Measurements from ENCODE around the gene OR13J1.

The OR13J1 gene

DNA sequence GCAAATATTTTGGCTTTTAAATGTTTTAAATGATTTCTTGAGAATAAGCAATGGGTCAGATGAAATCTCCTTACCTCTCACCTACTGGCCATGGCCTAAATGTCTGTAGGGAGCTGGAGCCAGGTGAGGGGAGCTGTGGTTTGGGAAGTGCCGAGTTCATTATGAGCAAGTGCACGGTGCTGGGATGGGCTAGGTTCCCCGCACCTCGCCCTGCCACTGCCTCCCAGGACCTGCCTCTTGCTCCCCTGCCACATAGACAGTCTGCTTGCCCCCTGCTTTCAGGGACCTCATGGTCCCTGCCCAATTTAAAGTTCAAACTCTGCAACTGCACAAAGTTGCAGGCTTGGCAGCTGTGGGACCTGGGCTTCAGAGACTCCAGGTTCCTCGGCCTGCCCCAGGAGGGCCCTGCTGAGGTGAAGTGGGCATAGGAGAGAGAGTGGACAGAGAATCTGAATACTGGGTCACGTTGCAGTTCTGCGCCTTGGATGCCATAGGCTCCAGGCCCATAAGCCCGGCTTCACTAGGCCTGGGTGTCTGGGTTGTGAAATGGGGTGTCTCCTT, 5.4 kb downstream of the OR13J1 start:
- H3K27ac ChIP-seq (ENCODE audit: low read depth, low read length) = no peak overlapping the region
- no peak for TF ChIP-seq EZH2phosphoT487 (conservative IDR thresholded peaks at IDR 0.05; ENCODE audit: low read length)
- TF ChIP-seq, protein P1, sequence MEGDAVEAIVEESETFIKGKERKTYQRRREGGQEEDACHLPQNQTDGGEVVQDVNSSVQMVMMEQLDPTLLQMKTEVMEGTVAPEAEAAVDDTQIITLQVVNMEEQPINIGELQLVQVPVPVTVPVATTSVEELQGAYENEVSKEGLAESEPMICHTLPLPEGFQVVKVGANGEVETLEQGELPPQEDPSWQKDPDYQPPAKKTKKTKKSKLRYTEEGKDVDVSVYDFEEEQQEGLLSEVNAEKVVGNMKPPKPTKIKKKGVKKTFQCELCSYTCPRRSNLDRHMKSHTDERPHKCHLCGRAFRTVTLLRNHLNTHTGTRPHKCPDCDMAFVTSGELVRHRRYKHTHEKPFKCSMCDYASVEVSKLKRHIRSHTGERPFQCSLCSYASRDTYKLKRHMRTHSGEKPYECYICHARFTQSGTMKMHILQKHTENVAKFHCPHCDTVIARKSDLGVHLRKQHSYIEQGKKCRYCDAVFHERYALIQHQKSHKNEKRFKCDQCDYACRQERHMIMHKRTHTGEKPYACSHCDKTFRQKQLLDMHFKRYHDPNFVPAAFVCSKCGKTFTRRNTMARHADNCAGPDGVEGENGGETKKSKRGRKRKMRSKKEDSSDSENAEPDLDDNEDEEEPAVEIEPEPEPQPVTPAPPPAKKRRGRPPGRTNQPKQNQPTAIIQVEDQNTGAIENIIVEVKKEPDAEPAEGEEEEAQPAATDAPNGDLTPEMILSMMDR (IDR thresholded peaks at IDR 0.05; ENCODE audit: insufficient read depth, low read length, poor library complexity, severe bottlenecking) = no peak
- H3K27me3 ChIP-seq (ENCODE audit: low read length) = no peaks in the 10 kb centered on the region
- no peaks in the 10 kb centered on the region for H3K9me2 ChIP-seq (replicated peaks; ENCODE audit: insufficient read depth, low read length)
- no peaks in the 10 kb centered on the region for H3K9me3 ChIP-seq (ENCODE audit: insufficient read depth, low read length)
- H3K36me3 ChIP-seq (ENCODE audit: low read length) = no peaks in the 10 kb centered on the region
- H3K4me2 ChIP-seq (ENCODE audit: low read depth, low read length, poor library complexity, severe bottlenecking) = no peak overlapping the region
- no peaks in the 10 kb centered on the region for H3F3A ChIP-seq (ENCODE audit: insufficient read depth)
- no peak overlapping the region for H3K4me3 ChIP-seq (ENCODE audit: insufficient read depth, low read length, poor library complexity, severe bottlenecking)
- H3K9ac ChIP-seq (ENCODE audit: low read length) = no peak overlapping the region
- no peak overlapping the region for H2AFZ ChIP-seq (ENCODE audit: low read depth, low read length, severe bottlenecking)
- H4K20me1 ChIP-seq (ENCODE audit: low read depth, low read length) = no peaks in the 10 kb centered on the region
- H3K79me2 ChIP-seq (ENCODE audit: insufficient read depth, low read length) = no peaks in the 10 kb centered on the region

DNA sequence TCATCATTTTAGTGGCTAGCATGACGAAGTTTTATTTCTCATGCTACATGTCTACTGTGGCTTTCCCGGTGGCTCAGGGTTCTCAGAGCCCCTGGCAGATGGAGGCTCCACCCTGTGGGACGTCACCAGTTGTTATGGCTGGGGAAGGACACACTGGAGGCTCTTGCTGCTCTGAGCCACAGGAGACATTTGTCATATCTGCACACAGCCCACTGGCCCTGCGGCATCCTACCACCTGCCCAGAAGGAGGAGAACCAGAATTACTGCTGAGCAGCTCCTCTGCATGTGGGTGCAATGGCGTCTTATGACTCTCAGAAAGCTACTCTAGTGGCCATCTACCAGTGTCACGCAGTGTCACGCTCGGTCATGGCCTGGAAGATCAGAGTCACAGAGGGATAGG, 6.6 kb downstream of the OR13J1 start:
- Histone ChIP-seq H3K9ac (ENCODE audit: low read length) (no peak overlapping the region), H3F3A (ENCODE audit: insufficient read depth) (no peaks in the 10 kb centered on the region)

DNA sequence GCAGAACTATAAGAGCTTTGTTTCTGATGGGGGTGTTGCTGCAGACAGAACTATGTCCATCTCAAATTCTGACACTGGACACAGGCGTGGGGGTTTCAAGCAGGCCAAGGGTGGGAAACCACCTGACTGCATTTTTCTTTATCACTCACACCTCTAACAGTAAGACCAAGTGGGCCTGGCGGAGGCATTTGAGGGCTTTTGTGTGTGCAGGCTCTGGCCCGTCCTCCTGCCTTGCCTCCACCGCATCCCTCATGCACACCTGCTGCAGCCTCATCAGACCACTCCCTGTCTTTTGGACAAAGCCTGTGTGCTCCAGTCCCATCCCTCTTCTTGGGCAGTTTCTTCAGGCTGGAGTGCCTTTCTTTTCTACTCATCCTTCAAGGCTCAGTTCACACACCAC, 7.9 kb downstream of the OR13J1 start:
- no peaks in the 10 kb centered on the region for H3K79me2 ChIP-seq (ENCODE audit: insufficient read depth, low read length)
- H3K9ac ChIP-seq (ENCODE audit: low read length) = no peak overlapping the region
- no peaks in the 10 kb centered on the region for H3K9me2 ChIP-seq (replicated peaks; ENCODE audit: insufficient read depth, low read length)
- H2AFZ ChIP-seq (ENCODE audit: low read depth, low read length, severe bottlenecking) = no peak overlapping the region
- no peak overlapping the region for H3K4me2 ChIP-seq (ENCODE audit: low read depth, low read length, poor library complexity, severe bottlenecking)
- no peaks in the 10 kb centered on the region for H3K27me3 ChIP-seq (ENCODE audit: low read length)
- H3F3A ChIP-seq (ENCODE audit: insufficient read depth) = no peaks in the 10 kb centered on the region
- no peaks in the 10 kb centered on the region for H4K20me1 ChIP-seq (ENCODE audit: low read depth, low read length)
- H3K9me3 ChIP-seq (ENCODE audit: insufficient read depth, low read length) = no peaks in the 10 kb centered on the region
- no peak for TF ChIP-seq EZH2phosphoT487 (conservative IDR thresholded peaks at IDR 0.05; ENCODE audit: low read length)
- no peaks in the 10 kb centered on the region for H3K36me3 ChIP-seq (ENCODE audit: low read length)
- H3K4me3 ChIP-seq (ENCODE audit: insufficient read depth, low read length, poor library complexity, severe bottlenecking) = no peak overlapping the region
- H3K27ac ChIP-seq (ENCODE audit: low read depth, low read length) = no peak overlapping the region

More for the DNA sequence above, 6.6 kb downstream of the OR13J1 start:
- H2AFZ ChIP-seq (ENCODE audit: low read depth, low read length, severe bottlenecking) = no peak overlapping the region
- H3K27me3 ChIP-seq (ENCODE audit: low read length) = no peaks in the 10 kb centered on the region
- no peak overlapping the region for H3K27ac ChIP-seq (ENCODE audit: low read depth, low read length)
- no peaks in the 10 kb centered on the region for H3K9me2 ChIP-seq (replicated peaks; ENCODE audit: insufficient read depth, low read length)
- H3K36me3 ChIP-seq (ENCODE audit: low read length) = no peaks in the 10 kb centered on the region
- H3K4me2 ChIP-seq (ENCODE audit: low read depth, low read length, poor library complexity, severe bottlenecking) = no peak overlapping the region
- no peak for TF ChIP-seq EZH2phosphoT487 (conservative IDR thresholded peaks at IDR 0.05; ENCODE audit: low read length)
- TF ChIP-seq, protein P1 (IDR thresholded peaks at IDR 0.05; ENCODE audit: insufficient read depth, low read length, poor library complexity, severe bottlenecking) = no peak
- H3K4me3 ChIP-seq (ENCODE audit: insufficient read depth, low read length, poor library complexity, severe bottlenecking) = no peak overlapping the region
- no peaks in the 10 kb centered on the region for H3K79me2 ChIP-seq (ENCODE audit: insufficient read depth, low read length)
- no peaks in the 10 kb centered on the region for H3K9me3 ChIP-seq (ENCODE audit: insufficient read depth, low read length)
- no peaks in the 10 kb centered on the region for H4K20me1 ChIP-seq (ENCODE audit: low read depth, low read length)

DNA sequence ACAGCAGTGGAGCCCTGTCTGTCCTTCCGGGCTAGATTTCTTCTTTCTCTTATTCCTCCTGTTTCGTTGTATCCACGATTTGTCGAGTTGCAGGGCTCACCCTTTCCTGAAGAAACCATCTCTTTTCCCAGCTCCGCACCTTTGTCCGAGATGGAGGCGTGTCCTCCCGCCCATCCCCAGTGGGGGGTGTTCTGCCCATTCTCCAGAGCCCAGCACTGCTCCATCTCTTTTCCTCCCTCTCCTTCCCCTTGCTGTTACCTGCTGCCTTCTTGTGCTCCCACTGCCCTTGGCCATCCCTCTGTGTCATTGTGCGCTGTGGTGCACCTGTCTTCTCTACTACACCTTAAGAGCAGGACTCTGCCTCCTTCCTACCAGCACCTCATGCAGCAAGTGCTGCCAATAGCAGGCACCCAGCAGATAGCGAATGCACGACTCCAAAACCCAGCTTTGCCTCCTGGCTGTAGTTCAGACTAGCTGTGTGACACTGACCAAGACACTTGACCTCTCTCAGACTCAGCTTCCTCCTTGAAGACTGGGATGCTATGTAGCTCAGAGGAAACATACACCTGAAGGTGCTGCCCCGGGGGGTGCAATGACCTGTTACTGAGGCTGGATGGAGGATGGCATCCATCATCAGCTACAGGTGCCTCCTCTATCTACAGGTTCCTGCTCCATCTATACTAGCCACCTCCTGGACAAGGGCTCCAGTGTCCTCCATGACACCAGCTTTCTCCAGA, 8.9 kb downstream of the OR13J1 start:
- H3K4me3 ChIP-seq (ENCODE audit: insufficient read depth, low read length, poor library complexity, severe bottlenecking) = no peak overlapping the region
- H3K4me2 ChIP-seq (ENCODE audit: low read depth, low read length, poor library complexity, severe bottlenecking) = no peak overlapping the region
- no peaks in the 10 kb centered on the region for H3K79me2 ChIP-seq (ENCODE audit: insufficient read depth, low read length)
- H3K9ac ChIP-seq (ENCODE audit: low read length) = no peak overlapping the region
- TF ChIP-seq, protein P1 (IDR thresholded peaks at IDR 0.05; ENCODE audit: insufficient read depth, low read length, poor library complexity, severe bottlenecking) = no peak
- no peaks in the 10 kb centered on the region for H3K27me3 ChIP-seq (ENCODE audit: low read length)
- no peaks in the 10 kb centered on the region for H3F3A ChIP-seq (ENCODE audit: insufficient read depth)
- no peaks in the 10 kb centered on the region for H3K36me3 ChIP-seq (ENCODE audit: low read length)
- H3K9me2 ChIP-seq (replicated peaks; ENCODE audit: insufficient read depth, low read length) = no peaks in the 10 kb centered on the region
- H4K20me1 ChIP-seq (ENCODE audit: low read depth, low read length) = no peaks in the 10 kb centered on the region
- no peak overlapping the region for H3K27ac ChIP-seq (ENCODE audit: low read depth, low read length)
- H2AFZ ChIP-seq (ENCODE audit: low read depth, low read length, severe bottlenecking) = no peak overlapping the region
- no peaks in the 10 kb centered on the region for H3K9me3 ChIP-seq (ENCODE audit: insufficient read depth, low read length)

All from SU-DHL-6 (cell line).